ENCODE data around the gene SUSD3. TPM values are rescaled to one million over a fixed set of nuclear protein-coding genes. Genes with fewer than 3 reads are reported as not detected.

SUSD3 gene
- total RNA-seq, 3 donors from 2014 or later = 1.3 to 52.4 (median 45.9) TPM

DNA sequence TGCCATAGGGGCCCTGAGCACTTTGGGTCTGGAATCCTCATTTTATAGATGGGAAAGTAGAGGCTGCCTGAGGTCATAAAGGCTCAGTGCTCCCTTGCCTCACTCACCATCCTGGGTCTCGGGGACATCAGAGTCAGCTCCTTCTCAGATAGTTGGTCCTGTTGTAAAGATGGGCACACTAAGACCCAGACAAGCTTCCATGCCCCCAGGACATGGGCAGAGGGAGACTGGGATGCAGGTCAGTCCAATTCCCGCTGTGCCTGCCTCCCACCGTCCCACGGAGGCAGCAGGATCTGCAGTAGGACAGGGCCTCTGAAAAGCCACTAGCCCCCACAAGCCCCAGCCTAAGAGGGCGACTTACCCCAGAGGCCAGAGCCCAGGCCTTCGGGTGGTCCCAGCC, 19.0 kb upstream of the SUSD3 start:
- H3K4me3 ChIP-seq = no peak overlapping the region
- H3K27me3 ChIP-seq = no peaks in the 10 kb centered on the region
- intact Hi-C loops (cut with DNase I; ENCODE audit: low total_unique reads) = no loop called here
- no peak overlapping the region for H3K27ac ChIP-seq
- no peak for TF ChIP-seq POLR2AphosphoS5 (IDR thresholded peaks at IDR 0.05)
- TF ChIP-seq POLR2A (IDR thresholded peaks at IDR 0.05) = no peak
- TF ChIP-seq, protein P1, sequence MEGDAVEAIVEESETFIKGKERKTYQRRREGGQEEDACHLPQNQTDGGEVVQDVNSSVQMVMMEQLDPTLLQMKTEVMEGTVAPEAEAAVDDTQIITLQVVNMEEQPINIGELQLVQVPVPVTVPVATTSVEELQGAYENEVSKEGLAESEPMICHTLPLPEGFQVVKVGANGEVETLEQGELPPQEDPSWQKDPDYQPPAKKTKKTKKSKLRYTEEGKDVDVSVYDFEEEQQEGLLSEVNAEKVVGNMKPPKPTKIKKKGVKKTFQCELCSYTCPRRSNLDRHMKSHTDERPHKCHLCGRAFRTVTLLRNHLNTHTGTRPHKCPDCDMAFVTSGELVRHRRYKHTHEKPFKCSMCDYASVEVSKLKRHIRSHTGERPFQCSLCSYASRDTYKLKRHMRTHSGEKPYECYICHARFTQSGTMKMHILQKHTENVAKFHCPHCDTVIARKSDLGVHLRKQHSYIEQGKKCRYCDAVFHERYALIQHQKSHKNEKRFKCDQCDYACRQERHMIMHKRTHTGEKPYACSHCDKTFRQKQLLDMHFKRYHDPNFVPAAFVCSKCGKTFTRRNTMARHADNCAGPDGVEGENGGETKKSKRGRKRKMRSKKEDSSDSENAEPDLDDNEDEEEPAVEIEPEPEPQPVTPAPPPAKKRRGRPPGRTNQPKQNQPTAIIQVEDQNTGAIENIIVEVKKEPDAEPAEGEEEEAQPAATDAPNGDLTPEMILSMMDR (IDR thresholded peaks at IDR 0.05) = no peak
- no peak for DNase-seq (ENCODE audit: low spot score in 2 of 2)
- no peaks in the 10 kb centered on the region for H3K36me3 ChIP-seq
- H3K9me3 ChIP-seq = no peaks in the 10 kb centered on the region
- no peaks in the 10 kb centered on the region for H3K4me1 ChIP-seq

DNA sequence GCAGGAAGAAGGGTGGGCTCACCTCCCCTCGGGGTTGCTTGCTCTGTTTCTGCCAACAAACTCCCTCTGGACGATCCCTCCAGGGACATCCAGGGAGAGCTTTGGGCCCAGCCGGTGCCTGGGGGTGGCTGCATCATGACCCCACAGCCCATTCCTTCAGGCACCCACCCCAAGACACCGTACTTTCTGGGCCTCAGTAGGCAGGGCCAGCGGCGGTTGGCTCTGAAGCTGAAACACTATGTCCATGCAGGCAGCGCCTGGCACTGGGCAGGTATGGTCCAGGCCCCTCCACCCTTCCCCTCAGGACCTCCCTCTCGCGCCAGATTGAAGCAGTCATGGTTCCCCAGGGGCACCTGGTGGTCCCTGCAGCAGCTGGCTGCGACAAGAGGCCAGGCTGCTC, 18.5 kb upstream of the SUSD3 start:
- intact Hi-C loops (cut with DNase I; ENCODE audit: low total_unique reads) = no loop called here
- Histone ChIP-seq H3K27ac (no peak overlapping the region), H3K36me3 (no peaks in the 10 kb centered on the region), H3K4me3 (no peak overlapping the region), H3K9me3 (no peaks in the 10 kb centered on the region), H3K27me3 (no peaks in the 10 kb centered on the region), H3K4me1 (no peaks in the 10 kb centered on the region)
- no peak for TF ChIP-seq POLR2A (IDR thresholded peaks at IDR 0.05)
- TF ChIP-seq POLR2AphosphoS5 (IDR thresholded peaks at IDR 0.05) = no peak
- TF ChIP-seq, protein P1 (IDR thresholded peaks at IDR 0.05) = no peak
- no peak for DNase-seq (ENCODE audit: low spot score in 2 of 2)

DNA sequence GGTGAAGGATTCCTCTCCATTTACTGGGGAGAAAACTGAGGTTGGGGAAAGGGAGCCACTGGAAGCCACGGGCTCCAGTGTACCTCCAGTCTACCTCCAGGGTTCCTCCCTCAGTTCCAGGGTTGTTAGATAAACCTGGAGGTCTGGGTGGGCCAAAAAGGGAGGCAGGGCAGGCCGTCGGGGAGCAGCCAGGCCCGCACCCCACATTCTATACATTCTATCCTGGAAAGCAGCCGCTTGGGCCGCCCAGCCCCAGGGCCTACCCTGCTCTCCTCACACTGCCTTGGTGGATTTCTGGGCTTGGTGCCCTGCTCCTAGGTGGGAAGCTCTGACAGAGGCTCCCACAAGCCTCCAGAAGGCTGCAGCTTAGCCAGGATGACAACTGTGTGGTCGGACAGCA, 18.1 kb upstream of the SUSD3 start:
- intact Hi-C loops (cut with DNase I; ENCODE audit: low total_unique reads) = no loop called here
- no peaks in the 10 kb centered on the region for H3K4me1 ChIP-seq
- H3K9me3 ChIP-seq = no peaks in the 10 kb centered on the region
- no peak overlapping the region for H3K27ac ChIP-seq
- DNase-seq (ENCODE audit: low spot score in 2 of 2) = no peak
- H3K4me3 ChIP-seq = no peak overlapping the region
- no peak for TF ChIP-seq POLR2AphosphoS5 (IDR thresholded peaks at IDR 0.05)
- TF ChIP-seq, protein P1 (IDR thresholded peaks at IDR 0.05) = no peak
- TF ChIP-seq POLR2A (IDR thresholded peaks at IDR 0.05) = no peak
- no peaks in the 10 kb centered on the region for H3K27me3 ChIP-seq
- H3K36me3 ChIP-seq = no peaks in the 10 kb centered on the region

DNA sequence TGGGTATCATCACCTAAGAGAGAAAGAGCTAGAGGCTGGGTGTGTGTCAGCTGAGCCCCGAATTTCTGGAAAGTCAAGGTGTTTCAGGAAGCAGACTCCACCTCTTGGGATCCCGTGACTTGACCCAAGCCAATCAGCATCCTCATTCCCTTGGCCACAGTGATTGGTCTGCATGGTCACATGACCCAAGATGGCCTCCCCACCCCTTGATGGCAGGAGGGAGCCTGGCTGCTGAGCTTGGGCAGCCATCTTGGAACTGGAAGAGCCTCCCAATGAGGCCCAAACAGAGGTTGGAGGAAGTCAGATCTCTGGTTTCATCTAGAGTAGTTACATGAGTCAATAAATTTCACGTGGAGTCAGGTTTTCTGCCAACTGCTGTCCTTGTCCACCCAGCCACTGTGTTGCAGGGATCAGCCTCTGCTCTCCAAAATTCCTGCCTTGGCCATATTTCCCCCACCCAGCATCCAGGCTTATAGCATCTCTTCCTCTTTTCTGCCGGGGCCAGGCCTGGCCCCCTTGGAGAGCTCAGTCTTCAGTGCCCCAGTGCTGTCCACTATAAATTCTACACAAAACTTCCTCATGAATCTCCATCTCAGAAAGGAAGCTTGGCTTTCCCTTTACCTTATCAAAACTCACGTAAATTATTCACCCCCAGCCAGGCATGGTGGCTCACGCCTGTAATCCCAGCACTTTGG, 17.2 kb upstream of the SUSD3 start:
- no peak for DNase-seq (ENCODE audit: low spot score in 2 of 2)
- no peak overlapping the region for H3K27ac ChIP-seq
- H3K4me3 ChIP-seq = no peak overlapping the region
- peaks cover 0 to 4% of the 10 kb centered on the region in 2 donors for H3K9me3 ChIP-seq
- intact Hi-C loops (cut with DNase I; ENCODE audit: low total_unique reads) = no loop called here
- no peaks in the 10 kb centered on the region for H3K27me3 ChIP-seq
- no peaks in the 10 kb centered on the region for H3K4me1 ChIP-seq
- no peaks in the 10 kb centered on the region for H3K36me3 ChIP-seq
- TF ChIP-seq POLR2A (IDR thresholded peaks at IDR 0.05) (no peak), POLR2AphosphoS5 (IDR thresholded peaks at IDR 0.05) (no peak)
- TF ChIP-seq, protein P1 (IDR thresholded peaks at IDR 0.05) = no peak

DNA sequence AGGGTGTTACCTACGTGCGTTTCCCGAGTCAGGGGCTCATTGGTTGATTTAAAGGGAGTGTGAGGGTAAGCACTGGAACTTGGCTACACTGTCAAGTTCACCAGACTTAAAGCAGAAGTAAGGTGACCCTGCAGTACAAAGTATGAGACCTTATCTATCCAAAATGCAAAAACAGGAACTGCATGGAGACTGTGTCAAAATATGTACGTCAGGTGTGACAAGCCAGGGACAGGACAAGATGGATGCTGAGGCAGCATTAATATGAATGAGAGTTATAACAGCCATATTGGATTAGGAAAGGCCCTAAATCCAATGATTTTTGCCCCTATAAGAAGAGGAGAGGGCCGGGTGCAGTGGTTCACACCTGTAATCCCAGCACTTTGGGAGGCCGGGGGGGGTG, 15.4 kb upstream of the SUSD3 start:
- TF ChIP-seq POLR2A (IDR thresholded peaks at IDR 0.05) (no peak), POLR2AphosphoS5 (IDR thresholded peaks at IDR 0.05) (no peak)
- TF ChIP-seq, protein P1 (IDR thresholded peaks at IDR 0.05) = no peak
- intact Hi-C loops (cut with DNase I; ENCODE audit: low total_unique reads) = no loop called here
- no peak overlapping the region for H3K27ac ChIP-seq

More for the DNA sequence above, 15.4 kb upstream of the SUSD3 start:
- DNase-seq (ENCODE audit: low spot score in 2 of 2) = no peak
- Histone ChIP-seq H3K9me3 (peaks cover 0 to 4% of the 10 kb centered on the region in 2 donors), H3K27me3 (no peaks in the 10 kb centered on the region), H3K36me3 (no peaks in the 10 kb centered on the region), H3K4me3 (no peak overlapping the region), H3K4me1 (no peaks in the 10 kb centered on the region)

Measured in breast epithelium (tissue), 4 donors.